ACC112 (cell line): ENCODE data around the gene CDK5.
"Not testable (repeated sequence)": the region's sequence is repeated elsewhere in the genome, so short reads cannot be mapped to it uniquely, and the experiment has no call there.

Source experiments
- H2AFZ ChIP-seq: fragments of 200-600 bp; sonication (generic); one replicate; pipeline ENCODE4 v1.6.0; 2017; ENCODE audit warnings: antibody characterized with exemption, low read length; ENCODE audit not compliant: unreplicated experiment
- H3K27ac ChIP-seq: fragments of 200-600 bp; sonication (generic); 2 replicates; pipeline ENCODE4 v1.5.1; 2014; ENCODE audit warnings: low read depth, mild to moderate bottlenecking, antibody characterized with exemption, low read length, moderate library complexity
- H3K27me3 ChIP-seq: fragments of 200-600 bp; sonication (generic); 2 replicates; pipeline ENCODE4 v1.6.1; 2014; ENCODE audit warnings: mild to moderate bottlenecking, antibody characterized with exemption, low read length, moderate library complexity, mixed read lengths; ENCODE audit not compliant: insufficient read depth
- H3K36me3 ChIP-seq: fragments of 200-600 bp; sonication (generic); 2 replicates; pipeline ENCODE4 v1.6.1; 2016; ENCODE audit warnings: mild to moderate bottlenecking, antibody characterized with exemption, low read length, moderate library complexity, mixed read lengths; ENCODE audit not compliant: insufficient read depth
- H3K4me1 ChIP-seq: fragments of 200-600 bp; sonication (generic); one replicate; pipeline ENCODE4 v1.6.1; 2016; ENCODE audit warnings: low read length, mixed read lengths; ENCODE audit not compliant: insufficient read depth, unreplicated experiment, control insufficient read depth
- H3K4me3 ChIP-seq: fragments of 200-600 bp; sonication (generic); 2 replicates; pipeline ENCODE4 v1.5.1; 2014; ENCODE audit warnings: mild to moderate bottlenecking, low read depth, low read length
- H3K79me2 ChIP-seq: fragments of 200-600 bp; sonication (generic); one replicate; pipeline ENCODE4 v1.6.0; 2016; ENCODE audit warnings: low read length; ENCODE audit not compliant: control insufficient read depth, unreplicated experiment, insufficient read depth

The CDK5 gene

GRCh38 chr7:151053096-151053495 lies 4.6 kb downstream of the CDK5 start:
- Histone ChIP-seq H3K27ac (no peak overlapping the region), H2AFZ (no peak overlapping the region), H3K4me3 (no peak overlapping the region), H3K27me3 (peaks cover 4% of the 10 kb centered on the region; the same call in 1 of the 2 replicates), H3K4me1 (peaks cover 9% of the 10 kb centered on the region), H3K79me2 (no peaks in the 10 kb centered on the region), H3K36me3 (no peaks in the 10 kb centered on the region)

GRCh38 chr7:151051108-151051507 lies 6.6 kb downstream of the CDK5 start:
- Histone ChIP-seq H3K4me1 (peaks cover 13% of the 10 kb centered on the region), H3K4me3 (peak overlapping the region; percentile 36; the same call in 1 of the 2 replicates), H3K36me3 (no peaks in the 10 kb centered on the region), H2AFZ (no peak overlapping the region), H3K79me2 (no peaks in the 10 kb centered on the region), H3K27me3 (peaks cover 4% of the 10 kb centered on the region; the same call in 1 of the 2 replicates), H3K27ac (no peak overlapping the region)

GRCh38 chr7:151048911-151049463 lies 8.7 kb downstream of the CDK5 start:
- peaks cover 4% of the 10 kb centered on the region; the same call in 1 of the 2 replicates for H3K27me3 ChIP-seq
- no peak overlapping the region for H2AFZ ChIP-seq
- no peak overlapping the region for H3K4me3 ChIP-seq
- H3K36me3 ChIP-seq: no peaks in the 10 kb centered on the region
- H3K79me2 ChIP-seq: no peaks in the 10 kb centered on the region
- no peak overlapping the region for H3K27ac ChIP-seq
- H3K4me1 ChIP-seq: peaks cover 13% of the 10 kb centered on the region

GRCh38 chr7:151047976-151048815 lies 9.5 kb downstream of the CDK5 start, which contains the start of gene ASIC3:
TSS of gene ASIC3 (plus strand) at chr7:151048531. CDS start at chr7:151048886, 355 bp downstream.
- Histone ChIP-seq H3K4me1 (peaks cover 13% of the 10 kb centered on the region), H3K27ac (no peak within 1 kb of the TSS), H3K36me3 (no peaks in the 10 kb centered on the region), H3K27me3 (peaks cover 4% of the 10 kb centered on the region; the same call in 1 of the 2 replicates), H3K79me2 (no peaks in the 10 kb centered on the region), H3K4me3 (no peak within 1 kb of the TSS), H2AFZ (no peak within 1 kb of the TSS)

GRCh38 chr7:151046603-151047573 lies 10.8 kb downstream of the CDK5 start:
- H3K4me1 ChIP-seq: peaks cover 13% of the 10 kb centered on the region
- H3K79me2 ChIP-seq: no peaks in the 10 kb centered on the region
- H3K27ac ChIP-seq: no peak overlapping the region
- no peaks in the 10 kb centered on the region for H3K36me3 ChIP-seq
- H2AFZ ChIP-seq: no peak overlapping the region
- no peak overlapping the region for H3K4me3 ChIP-seq
- H3K27me3 ChIP-seq: peaks cover 4% of the 10 kb centered on the region; the same call in 1 of the 2 replicates

- H3K27ac ChIP-seq: no peak overlapping the region
- H3K27me3 ChIP-seq: peaks cover 4% of the 10 kb centered on the region; the same call in 1 of the 2 replicates
- H3K36me3 ChIP-seq: no peaks in the 10 kb centered on the region
- H2AFZ ChIP-seq: no peak overlapping the region
- H3K79me2 ChIP-seq: no peaks in the 10 kb centered on the region
- no peak overlapping the region for H3K4me3 ChIP-seq
- peaks cover 13% of the 10 kb centered on the region for H3K4me1 ChIP-seq
Measured at GRCh38 chr7:151045967-151046366, 11.7 kb downstream of the CDK5 start.

- no peaks in the 10 kb centered on the region for H3K36me3 ChIP-seq
- no peak overlapping the region for H2AFZ ChIP-seq
- peaks cover 15% of the 10 kb centered on the region for H3K4me1 ChIP-seq
- H3K79me2 ChIP-seq: no peaks in the 10 kb centered on the region
- H3K27me3 ChIP-seq: no peaks in the 10 kb centered on the region
- H3K27ac ChIP-seq: no peak overlapping the region
- H3K4me3 ChIP-seq: no peak overlapping the region
Measured at GRCh38 chr7:151045262-151045661, 12.4 kb downstream of the CDK5 start.

GRCh38 chr7:151043959-151044358 lies 13.7 kb downstream of the CDK5 start:
- H3K79me2 ChIP-seq: no peaks in the 10 kb centered on the region
- no peaks in the 10 kb centered on the region for H3K36me3 ChIP-seq
- H3K27me3 ChIP-seq: no peaks in the 10 kb centered on the region
- H3K4me3 ChIP-seq: no peak overlapping the region
- H3K4me1 ChIP-seq: peaks cover 26% of the 10 kb centered on the region
- no peak overlapping the region for H2AFZ ChIP-seq
- H3K27ac ChIP-seq: no peak overlapping the region

- H3K4me3 ChIP-seq, H3K36me3 ChIP-seq, H3K79me2 ChIP-seq, H2AFZ ChIP-seq, H3K27me3 ChIP-seq, H3K27ac ChIP-seq: not testable (repeated sequence)
- peaks cover 31% of the 10 kb centered on the region for H3K4me1 ChIP-seq
Measured at GRCh38 chr7:151043449-151043848, 14.2 kb downstream of the CDK5 start.

- Histone ChIP-seq H2AFZ (no peak overlapping the region), H3K4me3 (no peak overlapping the region), H3K79me2 (no peaks in the 10 kb centered on the region), H3K4me1 (peaks cover 26% of the 10 kb centered on the region), H3K36me3 (peaks cover 4% of the 10 kb centered on the region; the same call in 1 of the 2 replicates), H3K27me3 (no peaks in the 10 kb centered on the region), H3K27ac (no peak overlapping the region)
Measured at GRCh38 chr7:151040616-151041375, 16.9 kb downstream of the CDK5 start.
